Limb (tissue), 2 donors: ENCODE data around the gene SPAAR.
"Not testable (repeated sequence)": the region's sequence is repeated elsewhere in the genome, so short reads cannot be mapped to it uniquely, and the experiment has no call there.

Experiments used
- DNase-seq, 2 donors: peaks; one replicate each; pipeline ENCODE4 v3.0.0-alpha.2; 2016; ENCODE audit errors: extremely low spot score in 2 of 2

SPAAR gene, protein sequence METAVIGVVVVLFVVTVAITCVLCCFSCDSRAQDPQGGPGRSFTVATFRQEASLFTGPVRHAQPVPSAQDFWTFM

DNA sequence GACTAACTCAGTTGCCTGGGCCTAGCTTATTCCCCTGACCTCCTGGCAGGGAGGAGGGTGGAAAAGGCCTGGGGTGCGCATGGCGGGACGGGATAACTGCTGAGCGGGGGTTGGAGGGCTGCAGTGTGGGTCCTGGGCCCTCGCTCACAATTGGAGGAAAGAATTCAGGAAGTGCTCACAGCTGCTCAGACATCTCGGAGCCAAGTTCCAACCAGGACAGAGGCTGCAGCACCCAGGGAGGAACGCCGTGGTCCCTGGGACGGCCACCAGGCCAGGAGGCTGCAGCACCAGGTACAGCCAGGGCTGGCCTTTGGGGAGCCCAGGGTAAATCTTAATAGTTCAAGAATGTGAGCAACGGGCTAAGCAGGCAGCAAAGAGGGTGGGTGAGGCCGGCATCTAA is at the start of gene SPAAR:
Gene SPAAR (plus strand): TSS at position 217 of the 400 bp plus-strand sequence. CDS start 974 bp downstream, outside the sequence.
- DNase-seq, result no peak

DNA sequence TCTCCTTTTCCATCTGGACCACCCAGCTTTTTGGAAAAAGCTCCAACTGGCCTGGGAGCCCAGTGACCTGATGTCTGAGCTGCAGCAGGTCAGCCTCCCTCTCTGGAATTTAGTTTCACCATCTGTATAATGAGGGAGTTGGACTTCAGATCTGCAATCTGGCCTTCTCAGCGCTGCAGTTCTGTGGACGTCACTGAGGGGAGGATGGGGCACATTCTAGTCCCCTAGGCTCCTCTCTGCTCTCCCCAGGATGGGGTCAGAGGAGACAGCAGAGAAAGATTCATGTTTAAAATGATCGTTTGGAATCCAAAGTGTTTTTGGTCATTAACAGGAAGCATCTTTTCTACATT is 49.3 kb upstream of the SPAAR start:
- DNase-seq, result no peak

DNA sequence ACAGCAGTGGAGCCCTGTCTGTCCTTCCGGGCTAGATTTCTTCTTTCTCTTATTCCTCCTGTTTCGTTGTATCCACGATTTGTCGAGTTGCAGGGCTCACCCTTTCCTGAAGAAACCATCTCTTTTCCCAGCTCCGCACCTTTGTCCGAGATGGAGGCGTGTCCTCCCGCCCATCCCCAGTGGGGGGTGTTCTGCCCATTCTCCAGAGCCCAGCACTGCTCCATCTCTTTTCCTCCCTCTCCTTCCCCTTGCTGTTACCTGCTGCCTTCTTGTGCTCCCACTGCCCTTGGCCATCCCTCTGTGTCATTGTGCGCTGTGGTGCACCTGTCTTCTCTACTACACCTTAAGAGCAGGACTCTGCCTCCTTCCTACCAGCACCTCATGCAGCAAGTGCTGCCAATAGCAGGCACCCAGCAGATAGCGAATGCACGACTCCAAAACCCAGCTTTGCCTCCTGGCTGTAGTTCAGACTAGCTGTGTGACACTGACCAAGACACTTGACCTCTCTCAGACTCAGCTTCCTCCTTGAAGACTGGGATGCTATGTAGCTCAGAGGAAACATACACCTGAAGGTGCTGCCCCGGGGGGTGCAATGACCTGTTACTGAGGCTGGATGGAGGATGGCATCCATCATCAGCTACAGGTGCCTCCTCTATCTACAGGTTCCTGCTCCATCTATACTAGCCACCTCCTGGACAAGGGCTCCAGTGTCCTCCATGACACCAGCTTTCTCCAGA is 48.0 kb upstream of the SPAAR start:
- DNase-seq, result no peak

DNA sequence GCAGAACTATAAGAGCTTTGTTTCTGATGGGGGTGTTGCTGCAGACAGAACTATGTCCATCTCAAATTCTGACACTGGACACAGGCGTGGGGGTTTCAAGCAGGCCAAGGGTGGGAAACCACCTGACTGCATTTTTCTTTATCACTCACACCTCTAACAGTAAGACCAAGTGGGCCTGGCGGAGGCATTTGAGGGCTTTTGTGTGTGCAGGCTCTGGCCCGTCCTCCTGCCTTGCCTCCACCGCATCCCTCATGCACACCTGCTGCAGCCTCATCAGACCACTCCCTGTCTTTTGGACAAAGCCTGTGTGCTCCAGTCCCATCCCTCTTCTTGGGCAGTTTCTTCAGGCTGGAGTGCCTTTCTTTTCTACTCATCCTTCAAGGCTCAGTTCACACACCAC is 47.0 kb upstream of the SPAAR start:
- DNase-seq, result no peak

DNA sequence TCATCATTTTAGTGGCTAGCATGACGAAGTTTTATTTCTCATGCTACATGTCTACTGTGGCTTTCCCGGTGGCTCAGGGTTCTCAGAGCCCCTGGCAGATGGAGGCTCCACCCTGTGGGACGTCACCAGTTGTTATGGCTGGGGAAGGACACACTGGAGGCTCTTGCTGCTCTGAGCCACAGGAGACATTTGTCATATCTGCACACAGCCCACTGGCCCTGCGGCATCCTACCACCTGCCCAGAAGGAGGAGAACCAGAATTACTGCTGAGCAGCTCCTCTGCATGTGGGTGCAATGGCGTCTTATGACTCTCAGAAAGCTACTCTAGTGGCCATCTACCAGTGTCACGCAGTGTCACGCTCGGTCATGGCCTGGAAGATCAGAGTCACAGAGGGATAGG is 45.7 kb upstream of the SPAAR start:
- DNase-seq, result no peak

DNA sequence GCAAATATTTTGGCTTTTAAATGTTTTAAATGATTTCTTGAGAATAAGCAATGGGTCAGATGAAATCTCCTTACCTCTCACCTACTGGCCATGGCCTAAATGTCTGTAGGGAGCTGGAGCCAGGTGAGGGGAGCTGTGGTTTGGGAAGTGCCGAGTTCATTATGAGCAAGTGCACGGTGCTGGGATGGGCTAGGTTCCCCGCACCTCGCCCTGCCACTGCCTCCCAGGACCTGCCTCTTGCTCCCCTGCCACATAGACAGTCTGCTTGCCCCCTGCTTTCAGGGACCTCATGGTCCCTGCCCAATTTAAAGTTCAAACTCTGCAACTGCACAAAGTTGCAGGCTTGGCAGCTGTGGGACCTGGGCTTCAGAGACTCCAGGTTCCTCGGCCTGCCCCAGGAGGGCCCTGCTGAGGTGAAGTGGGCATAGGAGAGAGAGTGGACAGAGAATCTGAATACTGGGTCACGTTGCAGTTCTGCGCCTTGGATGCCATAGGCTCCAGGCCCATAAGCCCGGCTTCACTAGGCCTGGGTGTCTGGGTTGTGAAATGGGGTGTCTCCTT is 44.5 kb upstream of the SPAAR start:
- no peak for DNase-seq

DNA sequence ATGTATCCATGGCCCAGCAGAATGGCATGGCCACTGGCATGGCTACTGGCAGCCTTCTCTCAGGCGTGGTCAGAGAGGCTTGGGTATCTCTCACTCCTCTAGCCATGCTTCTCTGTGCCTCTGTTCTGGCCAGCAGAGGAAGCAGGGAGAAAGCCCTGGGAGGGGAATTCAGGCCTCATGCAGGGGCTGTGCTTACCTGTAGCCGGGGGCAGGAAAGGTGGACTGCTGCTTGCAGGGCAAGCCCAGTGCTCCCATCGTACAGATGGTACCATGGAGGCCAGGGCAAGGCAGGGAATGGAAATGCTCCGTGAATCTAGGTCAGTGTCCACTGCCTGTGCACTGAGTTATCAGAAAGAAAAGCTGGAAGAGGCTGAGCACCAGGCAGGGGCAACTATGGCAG is 41.8 kb upstream of the SPAAR start:
- DNase-seq, result no peak

DNA sequence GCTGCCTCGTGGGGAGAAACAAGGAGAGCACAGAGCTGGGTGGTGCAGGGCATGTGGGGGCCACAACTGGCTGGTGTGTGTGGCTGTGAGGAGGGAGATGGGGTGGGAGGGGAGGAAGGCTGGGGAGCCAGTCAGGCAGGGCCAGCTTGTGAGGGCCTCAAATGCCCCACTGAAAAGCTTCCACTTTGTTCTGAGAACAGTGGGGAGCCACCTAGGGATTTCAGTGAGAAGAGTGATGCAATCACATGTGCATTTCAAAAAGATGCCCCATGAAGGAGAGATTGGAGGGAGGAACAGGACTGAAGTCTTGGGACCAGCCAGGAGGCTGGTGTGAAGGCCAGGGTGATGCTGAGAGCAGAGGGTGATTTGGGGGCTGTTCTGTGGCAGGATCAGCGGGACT is 40.4 kb upstream of the SPAAR start:
- no peak for DNase-seq

DNA sequence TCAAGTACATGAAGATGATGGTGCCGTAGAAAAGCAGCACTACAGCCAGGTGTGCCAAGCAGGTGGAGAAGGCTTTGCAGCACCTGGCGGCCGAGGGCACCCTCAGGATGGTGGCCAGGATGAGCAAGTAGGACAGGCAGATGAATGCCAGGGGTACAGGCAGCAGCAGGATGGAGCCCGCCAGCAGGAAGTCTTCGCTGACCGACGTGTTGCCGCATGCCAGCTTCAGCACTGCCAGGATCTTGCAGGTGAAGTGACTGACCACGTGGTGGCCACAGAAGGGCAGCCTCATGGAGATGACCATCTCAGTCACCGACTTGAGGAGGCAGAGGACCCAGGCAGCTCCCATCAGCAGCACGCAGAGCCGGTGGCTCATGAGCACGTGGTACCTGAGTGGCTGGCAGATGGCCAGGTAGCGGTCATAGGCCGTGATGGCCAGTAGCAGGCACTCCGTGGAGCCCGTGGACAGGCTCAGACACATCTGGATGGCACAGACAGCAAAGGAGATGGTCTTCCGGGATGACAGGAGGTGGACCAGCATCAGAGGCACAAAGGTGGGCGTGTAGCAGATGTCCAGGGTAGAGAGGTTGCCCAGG is 39.6 kb upstream of the SPAAR start:
- DNase-seq, result no peak

DNA sequence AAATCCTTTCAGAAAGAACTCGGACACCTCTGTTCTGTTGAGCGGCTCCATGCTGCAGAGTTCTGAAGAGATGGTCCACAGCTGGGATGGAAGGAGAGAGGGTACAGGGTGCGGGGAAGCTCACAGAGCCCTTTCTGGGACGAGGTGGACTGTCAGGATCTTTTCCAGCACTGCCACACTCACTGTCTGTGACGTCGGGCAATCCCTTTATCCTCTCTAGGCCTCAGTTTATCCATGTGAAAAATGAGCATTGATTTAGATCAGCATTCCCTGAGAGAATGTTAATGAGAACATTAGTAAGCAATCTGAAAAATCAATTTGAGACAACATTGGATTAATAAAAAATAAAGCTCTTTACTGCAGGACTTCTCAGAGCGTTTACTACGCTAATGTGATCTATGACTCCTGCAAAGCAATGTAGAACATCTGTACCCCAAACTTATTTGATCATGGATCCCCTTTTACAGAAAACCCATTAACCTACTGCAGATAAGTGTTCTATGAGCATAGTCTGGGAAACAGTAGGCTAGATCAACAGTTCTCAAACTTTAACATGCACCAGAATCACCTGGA is 38.9 kb upstream of the SPAAR start, which contains the start of gene OR13J1:
Gene OR13J1 (minus strand): TSS at position 51 of the 573 bp plus-strand sequence. CDS start 0 bp downstream, at position 51.
- no peak for DNase-seq

DNA sequence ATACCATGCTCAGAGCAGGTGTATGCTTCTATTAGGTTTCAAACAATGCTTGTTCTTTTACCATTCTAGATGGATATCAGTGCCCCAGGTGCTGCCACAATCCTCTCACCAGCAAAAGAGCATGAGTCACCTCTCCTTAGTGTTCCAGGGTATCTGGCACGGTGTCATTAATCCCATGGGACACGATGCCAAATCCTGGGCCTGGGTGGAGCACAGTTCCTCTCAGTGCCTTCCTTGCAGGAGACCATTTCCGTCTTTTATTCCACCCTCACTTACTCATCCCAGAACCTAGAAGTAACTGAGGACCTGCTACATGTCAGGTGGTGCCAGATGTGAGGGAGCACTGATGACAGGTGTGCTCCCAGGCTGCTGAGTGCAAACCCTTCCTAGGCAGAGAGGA is 37.7 kb upstream of the SPAAR start:
- no peak for DNase-seq

DNA sequence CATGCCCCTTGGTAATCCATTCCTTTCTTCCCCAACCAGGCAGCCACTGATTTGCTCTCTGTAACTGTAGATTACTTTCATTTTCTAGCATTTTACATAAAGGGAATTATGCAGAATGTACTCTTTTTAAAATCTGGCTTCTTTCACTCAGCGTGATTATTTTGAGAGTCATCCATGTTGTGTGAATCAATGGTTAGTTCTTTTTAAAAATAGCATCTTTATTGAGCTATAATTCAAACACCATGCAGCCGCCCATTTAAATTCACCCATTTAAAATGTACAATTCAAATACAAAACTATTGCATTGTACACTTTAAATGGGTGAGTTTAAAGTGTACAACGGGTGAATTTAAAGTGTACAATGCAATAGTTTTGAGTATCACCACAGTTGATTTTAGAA is 36.8 kb upstream of the SPAAR start:
- DNase-seq, result no peak

DNA sequence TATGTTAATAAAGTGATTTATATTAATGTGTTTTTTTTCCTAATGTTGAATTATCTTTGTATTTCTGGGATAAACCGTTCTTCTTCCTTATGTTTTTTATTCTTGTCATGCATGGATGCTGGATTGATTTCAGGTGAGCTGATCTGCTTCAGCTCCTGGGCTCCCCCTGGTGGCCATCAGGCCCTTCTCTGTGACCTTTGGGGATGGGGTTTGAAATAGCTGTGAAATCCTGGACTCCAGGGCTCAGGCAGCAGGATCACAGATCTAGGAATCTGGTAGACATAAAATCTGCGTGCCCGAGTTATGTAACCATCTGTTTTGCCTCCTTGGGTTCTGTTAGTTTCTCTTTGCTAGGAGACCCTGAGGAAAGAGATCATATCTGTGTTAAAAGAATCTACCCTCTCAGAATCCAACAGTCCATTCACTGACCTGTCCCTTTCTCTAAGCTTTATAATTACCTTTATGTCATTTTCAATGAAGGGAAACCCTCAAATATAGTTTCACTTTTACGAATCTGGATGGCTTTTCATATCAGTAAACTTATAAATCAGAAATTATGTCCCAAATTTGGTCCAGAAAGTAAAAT is 26.9 kb upstream of the SPAAR start:
- peak; percentile 77 to 90 for DNase-seq

DNA sequence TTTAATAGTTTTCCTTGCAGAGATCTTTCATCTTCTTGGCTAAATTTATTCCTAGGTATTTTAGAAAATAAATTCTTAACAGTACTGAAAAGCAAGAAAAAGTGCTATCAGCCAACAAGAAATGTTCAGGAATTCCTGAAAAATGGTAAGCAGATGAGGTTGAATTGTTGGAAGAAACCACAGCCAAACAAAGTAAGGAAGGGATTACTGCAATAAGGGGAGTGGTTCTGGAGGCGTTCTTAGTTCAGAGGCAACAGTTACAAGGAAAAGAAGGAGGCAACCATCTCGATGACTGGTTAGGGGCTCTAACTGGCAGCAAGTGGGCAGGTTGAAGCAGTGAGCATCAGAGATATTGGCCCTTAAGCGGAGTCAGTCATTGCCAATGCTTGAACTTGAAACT is 26.3 kb upstream of the SPAAR start:
- no peak for DNase-seq

DNA sequence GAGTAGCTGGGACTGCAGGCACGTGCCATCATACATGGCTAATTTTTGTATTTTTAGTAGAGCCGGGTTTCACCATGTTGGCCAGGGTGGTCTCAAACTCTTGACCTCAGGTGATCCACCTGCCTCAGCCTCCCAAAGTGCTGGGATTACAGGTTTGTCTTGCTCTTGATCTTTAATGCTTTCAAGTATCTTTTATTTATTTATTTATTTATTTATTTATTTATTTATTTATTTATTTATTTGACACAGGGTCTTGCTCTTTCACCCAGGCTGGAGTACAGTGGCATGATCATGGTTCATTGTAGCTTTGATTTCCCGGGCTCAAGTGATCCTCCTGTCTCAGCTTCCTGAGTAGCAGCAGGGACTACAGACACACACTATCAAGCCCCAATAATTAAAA is 24.4 kb upstream of the SPAAR start:
- not testable (repeated sequence) for DNase-seq

DNA sequence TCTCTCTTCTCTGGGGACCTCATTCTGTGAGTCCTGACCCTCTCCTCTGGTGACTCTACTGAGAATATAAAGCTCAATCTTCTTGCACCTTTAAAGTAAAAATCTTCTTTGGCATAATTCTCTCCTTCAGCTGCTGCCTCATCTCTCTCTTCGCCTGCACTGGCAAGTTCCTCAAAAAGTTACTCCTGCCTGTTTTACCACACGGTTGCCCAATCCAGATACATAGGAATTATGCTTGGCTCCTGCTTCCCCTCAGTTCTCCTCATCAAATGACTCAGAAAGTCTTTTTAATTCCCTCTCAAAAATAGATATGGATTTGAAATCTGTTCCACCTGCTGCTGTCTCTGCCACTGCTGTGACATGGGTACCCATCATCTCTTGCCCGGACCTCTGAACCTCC is 17.6 kb upstream of the SPAAR start:
- no peak for DNase-seq

DNA sequence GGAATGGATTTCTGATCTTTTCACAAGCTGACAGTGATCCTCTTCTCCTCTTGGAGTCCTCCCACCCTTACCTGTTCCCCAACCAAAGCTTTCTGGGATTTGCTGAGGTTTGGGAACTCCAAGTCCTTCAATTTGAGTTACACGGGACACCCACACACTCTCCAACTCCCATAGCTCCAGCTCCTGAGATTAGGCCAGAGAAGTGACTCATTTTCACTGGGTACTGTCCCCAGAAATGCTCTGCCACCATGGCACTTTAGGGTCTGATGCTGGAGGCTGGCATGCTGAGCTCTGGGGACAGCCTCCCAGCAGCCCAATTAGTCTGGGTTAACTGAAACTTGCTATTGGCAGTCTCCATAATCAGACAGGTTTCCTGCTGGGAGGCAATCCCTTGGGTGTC is 17.2 kb upstream of the SPAAR start:
- no peak for DNase-seq

DNA sequence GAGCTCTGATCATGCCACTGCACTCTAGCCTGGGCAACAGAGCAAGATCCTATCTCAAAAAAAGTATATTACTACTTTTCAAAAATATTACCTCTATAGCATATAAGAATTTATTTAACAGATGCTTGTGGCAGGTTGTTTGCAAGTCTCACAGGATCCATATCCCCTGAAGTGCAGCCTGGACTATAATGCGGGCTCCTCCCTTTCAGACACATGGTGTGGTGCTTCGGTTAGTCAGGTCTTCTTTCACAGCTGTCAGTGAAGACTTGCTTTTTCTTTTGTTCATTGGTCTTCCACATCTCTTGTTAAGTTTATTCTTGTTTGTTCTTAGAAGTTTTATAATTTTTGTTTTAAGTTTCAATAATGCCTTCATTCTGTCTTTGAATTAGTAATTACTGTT is 12.7 kb upstream of the SPAAR start:
- no peak for DNase-seq

DNA sequence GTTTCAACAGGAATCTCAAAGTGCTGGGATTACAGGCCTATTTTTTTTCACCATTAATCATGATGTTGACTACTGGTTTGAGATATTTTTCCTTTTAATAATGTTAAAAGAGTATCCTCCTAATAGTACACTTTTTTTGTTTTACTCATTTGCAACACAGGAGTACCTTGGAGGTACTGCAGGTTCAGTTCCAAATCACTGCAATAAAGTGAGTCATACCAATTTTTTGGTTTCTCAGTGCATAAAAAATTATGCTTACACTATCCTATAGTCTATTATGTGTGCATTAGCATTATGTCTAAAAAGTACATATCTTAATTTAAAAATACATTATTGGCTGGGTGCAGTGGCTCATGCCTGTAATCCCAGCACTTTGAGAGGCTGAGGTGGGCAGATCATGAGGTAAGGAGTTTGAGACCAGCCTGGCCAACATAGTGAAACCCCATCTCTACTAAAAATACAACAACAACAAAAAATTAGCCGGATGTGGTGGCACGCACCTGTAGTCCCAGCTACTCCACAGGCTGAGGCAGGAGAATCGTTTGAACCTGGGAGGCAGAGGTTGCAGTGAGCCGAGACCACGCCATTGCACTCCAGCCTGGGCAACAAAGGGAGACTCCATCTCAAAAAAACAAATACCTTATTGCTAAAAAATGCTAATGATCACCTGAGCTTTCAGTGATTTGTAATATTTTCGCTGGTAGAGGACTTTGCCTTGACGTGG is 11.8 kb upstream of the SPAAR start:
- not testable (repeated sequence) for DNase-seq

DNA sequence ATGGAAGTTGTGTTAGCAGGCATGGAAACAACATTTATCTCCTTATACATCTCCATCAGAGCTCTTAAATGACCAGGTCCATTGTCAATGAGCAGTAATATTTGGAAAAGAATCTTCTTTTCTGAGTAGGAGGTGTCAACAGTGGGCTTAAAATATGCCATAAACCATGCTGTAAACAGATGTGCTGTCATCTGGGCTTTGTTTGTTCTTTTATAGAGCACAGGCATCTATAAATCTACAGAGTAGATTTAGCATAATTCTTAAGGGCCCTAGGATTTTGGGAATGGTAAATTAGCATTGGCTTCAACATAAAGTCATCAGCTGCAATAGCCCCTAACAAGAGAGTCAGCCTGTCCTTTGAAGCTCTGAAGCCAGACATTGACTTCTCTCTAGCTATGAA is 11.0 kb upstream of the SPAAR start:
- no peak for DNase-seq

DNA sequence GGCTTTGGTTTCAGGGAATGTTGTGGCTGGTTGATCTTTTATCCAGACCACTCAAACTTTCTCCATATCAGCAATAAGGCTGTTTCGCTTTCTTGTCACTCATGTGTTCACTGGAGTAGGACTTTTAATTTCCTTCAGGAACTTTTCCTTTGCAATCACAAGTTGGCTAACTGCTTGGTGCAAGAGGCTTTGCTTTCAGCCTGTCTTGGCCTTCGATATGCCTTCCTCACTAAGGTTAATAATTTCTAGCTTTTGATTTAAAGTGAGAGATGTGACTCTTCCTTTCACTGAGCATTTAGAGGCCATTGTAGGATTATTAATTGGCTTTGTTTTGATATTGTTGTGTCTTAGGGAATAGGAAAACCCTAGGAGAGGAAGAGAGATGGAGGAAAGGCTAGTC is 10.3 kb upstream of the SPAAR start:
- no peak for DNase-seq

DNA sequence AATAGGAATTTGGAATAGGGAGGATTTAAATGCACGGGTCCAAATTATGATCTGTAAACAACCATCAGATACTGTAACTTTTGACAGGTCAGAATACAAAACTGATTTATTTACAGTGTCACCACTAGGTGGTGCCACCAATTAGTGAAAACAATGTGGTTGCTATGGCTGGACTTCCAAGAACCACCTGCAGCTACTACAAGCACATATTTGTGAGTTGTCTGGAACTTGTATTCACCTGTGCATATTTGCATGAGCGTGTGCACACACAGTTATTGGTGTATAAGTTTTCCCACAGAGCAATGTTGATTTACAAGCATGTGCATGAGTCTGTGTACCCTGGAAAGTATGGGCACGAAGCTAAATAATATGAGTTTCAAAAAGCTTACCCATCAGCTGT is 6.2 kb upstream of the SPAAR start:
- peak; percentile 47 to 73 for DNase-seq
